Neuronal stem cell (in vitro differentiated cells): ENCODE data around the gene NPDC1.
A peak's percentile ranks its signal among the peaks of the same experiment; 100 is the strongest.

ENCODE experiments used
- DNase-seq: peaks from one replicate; pipeline ENCODE4 v3.0.0-alpha.2; 2013; ENCODE audit warnings: low spot score
- H2AFZ ChIP-seq: one replicate; pipeline ENCODE4 v1.6.1; 2013; ENCODE audit warnings: mild to moderate bottlenecking, low read length, inconsistent platforms
- H2AK5ac ChIP-seq: 2 replicates; pipeline ENCODE4 v1.6.1; 2013; ENCODE audit warnings: low read depth, mild to moderate bottlenecking, inconsistent platforms, low read length, moderate library complexity, mixed read lengths
- H2BK120ac ChIP-seq: 2 replicates; pipeline ENCODE4 v1.6.1; 2013; ENCODE audit warnings: low read depth, mild to moderate bottlenecking, inconsistent platforms, low read length, moderate library complexity, mixed read lengths
- H2BK12ac ChIP-seq: one replicate; pipeline ENCODE4 v1.6.1; 2013; ENCODE audit warnings: low read length, inconsistent platforms
- H2BK15ac ChIP-seq: 2 replicates; pipeline ENCODE4 v1.6.1; 2013; ENCODE audit warnings: mild to moderate bottlenecking, low read length, inconsistent platforms, mixed read lengths
- H2BK5ac ChIP-seq: one replicate; pipeline ENCODE4 v1.6.1; 2013; ENCODE audit warnings: inconsistent platforms, mild to moderate bottlenecking, low read length, moderate library complexity
- H3K14ac ChIP-seq: one replicate; pipeline ENCODE4 v1.6.1; 2013; ENCODE audit warnings: low read length, inconsistent platforms
- H3K18ac ChIP-seq: 2 replicates; pipeline ENCODE4 v1.6.1; 2013; ENCODE audit warnings: low read length, inconsistent platforms
- H3K23ac ChIP-seq: 2 replicates; pipeline ENCODE4 v1.6.1; 2013; ENCODE audit warnings: low read depth, mild to moderate bottlenecking, mixed read lengths, low read length, inconsistent platforms; ENCODE audit not compliant: poor library complexity
- H3K27ac ChIP-seq: replicated peaks from 3 replicates; pipeline ENCODE4 v1.5.1; 2013; ENCODE audit warnings: low read length, inconsistent platforms
- H3K27me3 ChIP-seq, 3 experiments: 2 replicates each; pipeline ENCODE4 v1.6.1; 2013; ENCODE audit warnings: low read length in 3 of 3, mild to moderate bottlenecking in 2 of 3, inconsistent platforms in 1 of 3, low read depth in 1 of 3, mixed read lengths in 1 of 3, moderate library complexity in 1 of 3; ENCODE audit not compliant: control insufficient read depth in 3 of 3, insufficient read depth in 3 of 3
- H3K36me3 ChIP-seq, 2 donors: replicated peaks in 1 of 2; 2 replicates each; pipeline ENCODE4 v1.6.1; 2013; ENCODE audit warnings: low read length in 2 of 2; ENCODE audit not compliant: control insufficient read depth in 2 of 2, insufficient read depth in 2 of 2
- H3K4ac ChIP-seq: 2 replicates; pipeline ENCODE4 v1.6.1; 2013; ENCODE audit warnings: inconsistent platforms, mild to moderate bottlenecking, low read length, moderate library complexity
- H3K4me1 ChIP-seq, 2 donors: 1 replicate in 1 of 2; 2 replicates in 1 of 2; pipeline ENCODE4 v1.6.1; 2013; ENCODE audit warnings: low read length in 2 of 2, low read depth in 1 of 2; ENCODE audit not compliant: control insufficient read depth in 2 of 2, insufficient read depth in 1 of 2
- H3K4me2 ChIP-seq: one replicate; pipeline ENCODE4 v1.6.1; 2013; ENCODE audit warnings: mild to moderate bottlenecking, low read length, inconsistent platforms; ENCODE audit not compliant: insufficient read depth, poor library complexity, severe bottlenecking
- H3K4me3 ChIP-seq, 2 donors: 2 replicates each; pipeline ENCODE4 v1.5.1; 2013; ENCODE audit warnings: low read length in 2 of 2, mild to moderate bottlenecking in 2 of 2, inconsistent platforms in 1 of 2, moderate library complexity in 1 of 2
- H3K79me1 ChIP-seq: one replicate; pipeline ENCODE4 v1.6.1; 2013; ENCODE audit warnings: low read depth, mild to moderate bottlenecking, inconsistent platforms, low read length, moderate library complexity
- H3K9ac ChIP-seq: one replicate; pipeline ENCODE4 v1.6.1; 2013; ENCODE audit warnings: mild to moderate bottlenecking, low read depth, low read length, inconsistent platforms; ENCODE audit not compliant: poor library complexity
- H3K9me3 ChIP-seq, 2 donors: replicated peaks in 1 of 2; 2 replicates each; pipeline versions ENCODE3 to v1.6.1; 2013; ENCODE audit warnings: low read length in 2 of 2, mild to moderate bottlenecking in 2 of 2, inconsistent platforms in 1 of 2, low read depth in 1 of 2, mixed read lengths in 1 of 2, moderate library complexity in 1 of 2; ENCODE audit not compliant: control insufficient read depth in 2 of 2, insufficient read depth in 1 of 2
- H4K8ac ChIP-seq: one replicate; pipeline ENCODE4 v1.6.1; 2013; ENCODE audit warnings: low read depth, mild to moderate bottlenecking, inconsistent platforms, low read length, moderate library complexity
- H4K91ac ChIP-seq: one replicate; pipeline ENCODE4 v1.6.1; 2013; ENCODE audit warnings: low read length, low read depth, mild to moderate bottlenecking, inconsistent platforms; ENCODE audit not compliant: poor library complexity
- WGBS, 2 donors: extraction: QIAGEN DNeasy Blood & Tissue Kit; methylation state at CpG; one replicate each; pipeline ENCODE4 v1.1.7; 2013; ENCODE audit warnings: missing lambda C conversion rate in 2 of 2, mixed read lengths in 1 of 2; ENCODE audit not compliant: insufficient read length in 2 of 2, insufficient replicate concordance in 1 of 2; ENCODE audit errors: extremely low coverage in 2 of 2; 5-methylcytosine and 5-hydroxymethylcytosine counted together

Gene NPDC1

DNA sequence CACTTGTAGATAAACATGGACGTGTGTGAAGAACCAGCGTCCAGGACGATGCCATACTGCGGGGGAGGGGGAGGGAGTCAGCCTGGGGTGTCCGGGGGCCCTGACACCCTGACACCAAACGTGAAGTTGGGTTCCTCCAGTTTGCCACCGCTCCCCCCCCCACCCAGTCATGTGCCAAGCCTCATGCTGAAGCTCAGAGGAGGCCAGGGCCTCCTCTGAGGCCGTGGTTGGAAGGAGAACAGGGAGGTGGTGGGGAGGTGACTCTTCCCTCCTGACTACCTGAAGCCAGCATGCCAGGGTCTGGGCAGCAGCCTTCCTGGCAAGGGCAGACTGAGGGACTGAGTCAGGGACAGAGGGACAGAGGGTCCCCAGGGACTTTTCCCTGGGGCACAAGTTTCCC, 6.3 kb upstream of the NPDC1 start:
- H3K36me3 ChIP-seq, result no peaks in the 10 kb centered on the region
- H3K27ac ChIP-seq, result no peak overlapping the region
- H3K4me2 ChIP-seq, result no peak overlapping the region
- H3K23ac ChIP-seq, result peak overlapping the region; percentile 85
- H3K4me1 ChIP-seq, result peaks cover 8 to 13% of the 10 kb centered on the region in 2 donors
- no peak overlapping the region for H4K8ac ChIP-seq
- no peak overlapping the region for H2BK15ac ChIP-seq
- H2AK5ac ChIP-seq, result peak overlapping the region; percentile 37
- no peak overlapping the region for H3K14ac ChIP-seq
- peaks cover 23 to 94% (median 84%) of the 10 kb centered on the region in 3 experiments for H3K27me3 ChIP-seq
- DNase-seq, result no peak
- no peak overlapping the region for H2BK12ac ChIP-seq
- no peak overlapping the region for H4K91ac ChIP-seq
- H3K9ac ChIP-seq, result no peak overlapping the region
- H3K9me3 ChIP-seq, result peaks cover 0 to 3% of the 10 kb centered on the region in 2 donors
- no peak overlapping the region for H2BK5ac ChIP-seq
- WGBS, 2 donors, result no CpG with 5 or more reads among the region's 8 CpGs
- H3K79me1 ChIP-seq, result no peaks in the 10 kb centered on the region
- no peak overlapping the region for H3K4ac ChIP-seq
- no peak overlapping the region for H2AFZ ChIP-seq
- no peak overlapping the region for H3K4me3 ChIP-seq
- H2BK120ac ChIP-seq, result no peak overlapping the region
- H3K18ac ChIP-seq, result no peak overlapping the region

DNA sequence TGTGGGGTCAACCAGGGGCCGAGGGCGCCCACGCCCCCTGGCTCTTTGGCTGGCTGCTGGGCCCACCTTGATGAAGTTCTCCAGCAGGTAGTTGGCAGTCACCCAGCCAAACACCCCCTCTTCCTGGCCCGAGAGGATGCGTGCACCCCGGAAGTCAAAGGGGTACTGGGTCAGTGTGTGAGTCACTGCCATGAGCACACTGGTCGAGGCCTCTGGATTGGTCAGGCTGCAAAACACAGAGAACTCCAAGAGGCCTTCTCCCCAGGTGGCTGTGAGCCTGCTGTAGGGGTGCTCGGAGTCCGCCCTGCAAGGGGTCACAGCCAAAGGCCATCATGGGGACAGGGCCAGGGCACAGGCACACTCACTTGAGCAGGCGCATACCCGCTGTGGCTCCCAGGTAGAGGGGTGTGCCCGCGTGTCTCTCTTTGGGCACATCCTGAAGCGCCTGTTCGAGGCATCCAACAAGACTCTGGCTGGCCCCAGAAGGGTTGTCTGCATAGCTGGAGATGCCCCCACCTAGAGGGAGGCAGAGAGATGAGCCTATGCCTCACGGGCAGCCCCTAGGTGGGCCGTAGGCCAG, 5.3 kb upstream of the NPDC1 start:
- WGBS, 2 donors, result no CpG with 5 or more reads among the region's 17 CpGs
- Histone ChIP-seq H3K4me2 (no peak overlapping the region), H4K8ac (no peak overlapping the region), H3K9me3 (peaks cover 0 to 3% of the 10 kb centered on the region in 2 donors), H2BK120ac (no peak overlapping the region), H2AFZ (no peak overlapping the region), H2BK5ac (no peak overlapping the region), H3K27me3 (peaks cover 23 to 90% (median 89%) of the 10 kb centered on the region in 3 experiments), H2BK15ac (no peak overlapping the region), H3K4me3 (no peak overlapping the region), H2AK5ac (peak overlapping the region; percentile 46), H3K27ac (no peak overlapping the region), H3K79me1 (no peaks in the 10 kb centered on the region), H3K9ac (peak overlapping the region; percentile 21), H2BK12ac (no peak overlapping the region), H3K23ac (no peak overlapping the region), H3K4me1 (peaks cover 8 to 13% of the 10 kb centered on the region in 2 donors), H3K14ac (peak overlapping the region; percentile 44), H3K18ac (no peak overlapping the region), H3K4ac (no peak overlapping the region), H3K36me3 (no peaks in the 10 kb centered on the region), H4K91ac (no peak overlapping the region)
- no peak for DNase-seq

DNA sequence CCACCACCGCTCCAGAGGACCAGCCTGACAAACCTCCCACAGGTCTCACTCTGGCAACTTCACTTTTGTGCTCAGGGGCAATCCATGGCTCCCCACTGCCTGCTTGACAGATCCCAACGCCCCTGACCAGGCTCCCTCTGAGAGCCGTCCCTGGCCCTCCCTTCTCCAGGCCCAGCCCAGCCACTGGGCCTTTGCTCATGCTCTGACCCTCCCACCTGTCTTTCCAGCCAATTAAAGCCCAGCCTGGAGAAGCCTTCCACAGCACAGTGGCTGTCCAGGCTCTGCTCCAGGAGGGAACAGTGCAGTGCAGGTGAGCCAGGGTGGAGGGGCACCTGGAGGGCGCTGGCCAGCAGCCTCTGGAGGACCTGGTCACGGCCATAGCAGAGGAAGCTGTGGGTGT, 4.6 kb upstream of the NPDC1 start:
- H2BK120ac ChIP-seq, result no peak overlapping the region
- peak overlapping the region; percentile 44 for H3K14ac ChIP-seq
- peaks cover 0 to 3% of the 10 kb centered on the region in 2 donors for H3K9me3 ChIP-seq
- peak overlapping the region; percentile 21 for H3K9ac ChIP-seq
- no peak overlapping the region for H3K4me2 ChIP-seq
- H3K27me3 ChIP-seq, result peaks cover 23 to 85% (median 83%) of the 10 kb centered on the region in 3 experiments
- H3K27ac ChIP-seq, result no peak overlapping the region
- DNase-seq, result no peak
- H4K8ac ChIP-seq, result no peak overlapping the region
- H3K79me1 ChIP-seq, result no peaks in the 10 kb centered on the region
- no peak overlapping the region for H2AFZ ChIP-seq
- H2BK15ac ChIP-seq, result peak overlapping the region; percentile 79
- H3K36me3 ChIP-seq, result no peaks in the 10 kb centered on the region
- H2BK12ac ChIP-seq, result no peak overlapping the region
- WGBS, 2 donors, result no CpG with 5 or more reads among the region's 5 CpGs
- H3K18ac ChIP-seq, result no peak overlapping the region
- no peak overlapping the region for H3K4me3 ChIP-seq
- peak overlapping the region; percentile 11 for H3K23ac ChIP-seq
- H3K4me1 ChIP-seq, result peaks cover 4 to 8% of the 10 kb centered on the region in 2 donors
- no peak overlapping the region for H2AK5ac ChIP-seq
- no peak overlapping the region for H2BK5ac ChIP-seq
- no peak overlapping the region for H4K91ac ChIP-seq
- no peak overlapping the region for H3K4ac ChIP-seq

DNA sequence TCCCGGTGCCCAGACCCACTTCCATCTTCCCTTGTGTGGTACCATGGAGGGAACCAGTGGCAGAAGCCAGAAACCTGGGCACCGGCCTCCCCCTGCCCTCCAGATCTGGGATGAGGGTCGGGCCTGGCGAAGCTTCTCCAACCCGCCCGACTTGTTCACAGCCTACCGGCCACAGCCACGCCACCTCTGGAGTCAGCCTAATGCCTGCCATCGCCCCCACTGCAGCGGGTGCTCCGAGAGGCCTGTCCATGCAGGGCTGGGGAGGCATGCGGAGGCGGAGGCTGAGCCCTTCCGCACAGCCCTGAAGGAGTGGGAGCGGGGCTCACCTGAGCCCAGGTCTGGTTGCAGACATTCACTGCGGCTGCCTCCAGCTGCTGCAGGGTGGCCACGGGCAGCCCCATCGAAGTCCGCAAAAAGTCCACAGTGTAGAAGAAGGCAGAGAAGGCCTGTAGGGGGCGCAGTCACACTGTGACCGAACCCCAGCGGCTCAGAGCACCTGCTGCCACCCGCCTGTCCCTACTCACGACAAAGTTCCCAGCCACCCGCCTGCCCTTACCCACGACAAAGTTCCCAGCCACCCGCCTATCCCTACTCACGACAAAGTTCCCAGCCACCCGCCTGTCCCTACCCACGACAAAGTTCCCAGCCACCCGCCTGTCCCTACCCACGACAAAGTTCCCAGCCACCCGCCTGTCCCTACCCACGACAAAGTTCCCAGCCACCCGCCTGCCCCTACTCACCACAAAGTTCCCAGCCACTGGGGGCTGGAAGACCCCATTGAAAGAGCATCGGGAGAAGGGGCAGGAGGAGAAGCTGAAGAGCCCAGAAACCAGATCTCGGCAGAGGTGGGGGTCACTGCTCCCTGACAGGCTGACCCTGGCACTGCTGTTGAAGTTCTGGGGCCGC, 3.8 kb upstream of the NPDC1 start:
- Histone ChIP-seq H3K9me3 (peaks cover 0 to 3% of the 10 kb centered on the region in 2 donors), H3K4me3 (no peak overlapping the region), H3K36me3 (no peaks in the 10 kb centered on the region), H4K91ac (no peak overlapping the region), H3K23ac (peak overlapping the region; percentile 73), H3K4ac (no peak overlapping the region), H3K27me3 (peaks cover 23 to 85% (median 75%) of the 10 kb centered on the region in 3 experiments), H3K9ac (peak overlapping the region; percentile 21), H2BK120ac (no peak overlapping the region), H4K8ac (no peak overlapping the region), H2BK5ac (no peak overlapping the region), H3K18ac (no peak overlapping the region), H2AFZ (no peak overlapping the region), H2AK5ac (peak overlapping the region; percentile 33), H3K4me2 (no peak overlapping the region), H2BK15ac (no peak overlapping the region), H2BK12ac (no peak overlapping the region), H3K27ac (no peak overlapping the region), H3K14ac (no peak overlapping the region), H3K4me1 (peaks cover 5% of the 10 kb centered on the region in 2 donors), H3K79me1 (peaks cover under 1% of the 10 kb centered on the region)
- WGBS, 2 donors, result no CpG with 5 or more reads among the region's 38 CpGs
- DNase-seq, result peak; percentile 67
